HEK293T (cell line): ENCODE results near the gene KRTAP10-11.
"Not testable (repeated sequence)": the region's sequence is repeated elsewhere in the genome, so short reads cannot be mapped to it uniquely, and the experiment has no call there.

ENCODE experiments used
- BHLHE40 ChIP-seq: fragments of 450-650 bp; IDR thresholded peaks from 2 replicates; pipeline ENCODE4 v1.6.1; 2016; ENCODE audit warnings: mild to moderate bottlenecking, moderate library complexity, borderline replicate concordance
- CTBP1 ChIP-seq: fragments of 450-650 bp; IDR thresholded peaks from 2 replicates; pipeline ENCODE4 v1.6.1; 2016; ENCODE audit warnings: borderline replicate concordance
- ELF4 ChIP-seq: fragments of 450-650 bp; IDR thresholded peaks from 2 replicates; pipeline ENCODE4 v1.6.1; 2017; ENCODE audit warnings: antibody characterized with exemption
- FOXK2 ChIP-seq: fragments of 450-650 bp; IDR thresholded peaks from 2 replicates; pipeline ENCODE4 v1.6.1; 2016; ENCODE audit warnings: mild to moderate bottlenecking
- FOXM1 ChIP-seq: fragments of 450-650 bp; IDR thresholded peaks from 2 replicates; pipeline ENCODE4 v1.6.1; 2017; ENCODE audit warnings: mild to moderate bottlenecking, borderline replicate concordance
- HDGF ChIP-seq: fragments of 450-650 bp; IDR thresholded peaks from 2 replicates; pipeline ENCODE4 v1.6.1; 2017; ENCODE audit warnings: antibody characterized with exemption, borderline replicate concordance
- L3MBTL2 ChIP-seq: fragments of 450-650 bp; conservative IDR thresholded peaks from 2 replicates; pipeline ENCODE4 v1.6.1; 2016; ENCODE audit warnings: mild to moderate bottlenecking
- TARDBP ChIP-seq: fragments of 450-650 bp; IDR thresholded peaks from 2 replicates; pipeline ENCODE4 v1.6.1; 2016

DNA sequence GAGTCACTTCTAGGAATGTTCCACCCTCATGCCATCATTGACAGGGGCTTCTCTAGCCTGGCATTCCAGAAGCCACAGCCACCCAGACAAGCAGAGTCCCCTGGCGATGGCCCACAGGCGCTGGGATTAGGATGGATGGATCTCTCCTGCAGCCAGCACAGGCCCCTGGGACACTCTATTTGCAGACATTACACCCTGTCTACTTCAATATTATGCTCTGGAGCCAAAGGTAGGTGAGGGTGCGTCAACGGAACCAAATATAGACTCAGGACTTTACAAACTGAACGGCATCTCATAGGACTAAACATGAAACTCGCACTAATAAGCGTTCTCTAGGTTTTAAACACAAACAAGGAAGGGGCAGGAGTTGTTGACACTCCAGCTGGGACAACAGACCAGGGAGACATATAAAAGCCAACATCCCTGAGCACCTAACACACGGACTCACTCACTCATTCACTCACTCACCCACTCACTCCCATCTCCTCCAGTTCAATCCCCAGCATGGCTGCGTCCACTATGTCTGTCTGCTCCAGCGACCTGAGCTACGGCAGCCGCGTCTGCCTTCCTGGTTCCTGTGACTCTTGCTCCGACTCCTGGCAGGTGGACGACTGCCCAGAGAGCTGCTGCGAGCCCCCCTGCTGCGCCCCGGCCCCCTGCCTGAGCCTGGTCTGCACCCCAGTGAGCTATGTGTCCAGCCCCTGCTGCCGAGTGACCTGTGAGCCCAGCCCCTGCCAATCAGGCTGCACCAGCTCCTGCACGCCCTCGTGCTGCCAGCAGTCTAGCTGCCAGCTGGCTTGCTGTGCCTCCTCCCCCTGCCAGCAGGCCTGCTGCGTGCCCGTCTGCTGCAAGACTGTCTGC lies 45.9 kb upstream of the KRTAP10-11 start, which contains the start of gene KRTAP10-7:
- not testable (repeated sequence) for TF ChIP-seq CTBP1, BHLHE40, ELF4, TARDBP, FOXK2, FOXM1, HDGF, L3MBTL2
